Fibroblast of the aortic adventitia (primary cell): ENCODE measurements around the gene ATXN1. TPM values are rescaled to one million over a fixed set of nuclear protein-coding genes. Genes with fewer than 3 reads are reported as not detected.
A peak's percentile ranks its signal among the peaks of the same experiment; 100 is the strongest.
"Not testable (repeated sequence)": the region's sequence is repeated elsewhere in the genome, so short reads cannot be mapped to it uniquely, and the experiment has no call there.

Experiments used
- DNase-seq: peaks from one replicate; pipeline ENCODE4 v3.0.0-alpha.2; 2010; ENCODE audit warnings: low read depth
- H3K4me3 ChIP-seq: 2 replicates; pipeline ENCODE4 v1.5.1; 2011; ENCODE audit warnings: low read depth, mild to moderate bottlenecking, control low read depth, low read length, moderate library complexity
- CTCF ChIP-seq: IDR thresholded peaks from 2 replicates; pipeline ENCODE4 v1.5.1; 2011; ENCODE audit warnings: mild to moderate bottlenecking, low read length, control low read depth, inconsistent platforms; ENCODE audit not compliant: insufficient read depth
- total RNA-seq: library from RNA; depleted of rRNA; stranded (reverse); fragments of >200 nt; gene quantifications from 2 replicates; pipeline ENCODE4 v1.2.3, GENCODE V29; 2012; ENCODE audit warnings: low replicate concordance

The ATXN1 gene
- total RNA-seq, 1 donor, result 39.3 TPM

- peak; percentile 72 for DNase-seq
- TF ChIP-seq CTCF, result no peak
- H3K4me3 ChIP-seq, result no peak overlapping the region
Measured at GRCh38 chr6:16391451-16391912, 369.8 kb downstream of the ATXN1 start.

- not testable (repeated sequence) for DNase-seq, H3K4me3 ChIP-seq
Measured at GRCh38 chr6:16390909-16391450, 370.3 kb downstream of the ATXN1 start.

GRCh38 chr6:16389642-16390041 lies 371.6 kb downstream of the ATXN1 start:
- no peak for TF ChIP-seq CTCF
- DNase-seq, result no peak

GRCh38 chr6:16388488-16388887 lies 372.8 kb downstream of the ATXN1 start:
- no peak overlapping the region for H3K4me3 ChIP-seq
- TF ChIP-seq CTCF, result no peak
- no peak for DNase-seq

More at GRCh38 chr6:16389642-16390041, 371.6 kb downstream of the ATXN1 start:
- no peak overlapping the region for H3K4me3 ChIP-seq

- DNase-seq, result no peak
- no peak overlapping the region for H3K4me3 ChIP-seq
- TF ChIP-seq CTCF, result no peak
Measured at GRCh38 chr6:16386057-16386456, 375.2 kb downstream of the ATXN1 start.

- no peak overlapping the region for H3K4me3 ChIP-seq
- no peak for TF ChIP-seq CTCF
- DNase-seq, result no peak
Measured at GRCh38 chr6:16383607-16384206, 377.6 kb downstream of the ATXN1 start.

- not testable (repeated sequence) for H3K4me3 ChIP-seq, DNase-seq
Measured at GRCh38 chr6:16381968-16382367, 379.3 kb downstream of the ATXN1 start.

- TF ChIP-seq CTCF, result no peak
- DNase-seq, result no peak
- H3K4me3 ChIP-seq, result no peak overlapping the region
Measured at GRCh38 chr6:16380220-16380809, 380.9 kb downstream of the ATXN1 start.

- not testable (repeated sequence) for H3K4me3 ChIP-seq, DNase-seq
Measured at GRCh38 chr6:16378360-16378759, 382.9 kb downstream of the ATXN1 start.
